ENCODE data around the gene CRK. TPM values are rescaled to one million over a fixed set of nuclear protein-coding genes. Genes with fewer than 3 reads are reported as not detected.

The CRK gene
- total RNA-seq, result 10 to 100 TPM; 65.1 to 72.0 (median 70.0) TPM

DNA sequence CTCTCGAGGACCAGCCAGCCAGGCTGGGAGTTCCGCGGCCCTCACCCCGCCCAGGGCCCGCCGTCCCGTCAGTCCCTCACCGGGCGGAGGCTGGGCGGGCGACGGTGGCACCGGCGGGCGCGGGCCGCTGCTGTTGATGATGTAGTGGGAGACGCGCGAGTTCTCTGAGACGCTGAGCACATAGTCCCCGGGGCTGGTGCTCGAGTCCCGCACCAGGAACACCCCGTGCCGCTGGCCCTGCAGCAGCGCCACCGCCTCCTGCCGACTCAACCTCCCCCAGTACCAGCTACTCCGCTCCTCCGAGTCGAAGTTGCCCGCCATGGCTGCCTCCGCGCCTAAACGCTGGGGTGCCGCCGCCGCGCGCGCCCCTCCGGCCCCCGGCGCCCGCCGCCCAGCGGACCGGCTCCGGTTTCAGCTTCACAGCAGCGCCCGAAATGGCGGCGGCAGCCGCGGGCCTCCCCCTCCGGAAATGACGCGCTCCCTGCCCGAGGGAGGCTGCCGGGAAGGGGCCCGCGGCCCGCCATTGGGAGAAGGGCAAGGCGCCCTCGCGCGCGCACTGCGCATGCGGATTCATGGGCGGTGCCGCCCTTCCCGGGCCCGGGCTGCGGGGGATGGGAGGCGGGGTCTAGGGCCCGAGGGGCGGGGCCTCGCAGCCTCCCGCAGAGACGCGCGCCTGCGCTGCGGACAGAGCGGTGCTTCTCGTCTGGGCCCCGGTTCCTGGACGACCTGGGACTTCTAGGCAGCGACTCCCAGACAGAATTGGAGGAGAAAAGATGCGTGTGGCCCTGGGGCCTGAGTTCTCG is at the start of gene CRK:
TSS of gene CRK (minus strand) at position 436 of the 803 bp plus-strand sequence. CDS start at position 321, 115 bp downstream.
- Histone ChIP-seq H3K4me3 (peak within 1 kb of the TSS; percentile 94 to 99 (median 96)), H3K9me3 (no peaks in the 10 kb centered on the region), H3K36me3 (peaks cover 0 to under 1% (median 0%) of the 10 kb centered on the region in 3 donors), H3K27me3 (no peaks in the 10 kb centered on the region), H3K27ac (peak within 1 kb of the TSS; percentile 92 to 99 (median 96)), H3K4me1 (peaks cover 0 to 59% (median 23%) of the 10 kb centered on the region in 4 donors)
- TF ChIP-seq, protein P1, sequence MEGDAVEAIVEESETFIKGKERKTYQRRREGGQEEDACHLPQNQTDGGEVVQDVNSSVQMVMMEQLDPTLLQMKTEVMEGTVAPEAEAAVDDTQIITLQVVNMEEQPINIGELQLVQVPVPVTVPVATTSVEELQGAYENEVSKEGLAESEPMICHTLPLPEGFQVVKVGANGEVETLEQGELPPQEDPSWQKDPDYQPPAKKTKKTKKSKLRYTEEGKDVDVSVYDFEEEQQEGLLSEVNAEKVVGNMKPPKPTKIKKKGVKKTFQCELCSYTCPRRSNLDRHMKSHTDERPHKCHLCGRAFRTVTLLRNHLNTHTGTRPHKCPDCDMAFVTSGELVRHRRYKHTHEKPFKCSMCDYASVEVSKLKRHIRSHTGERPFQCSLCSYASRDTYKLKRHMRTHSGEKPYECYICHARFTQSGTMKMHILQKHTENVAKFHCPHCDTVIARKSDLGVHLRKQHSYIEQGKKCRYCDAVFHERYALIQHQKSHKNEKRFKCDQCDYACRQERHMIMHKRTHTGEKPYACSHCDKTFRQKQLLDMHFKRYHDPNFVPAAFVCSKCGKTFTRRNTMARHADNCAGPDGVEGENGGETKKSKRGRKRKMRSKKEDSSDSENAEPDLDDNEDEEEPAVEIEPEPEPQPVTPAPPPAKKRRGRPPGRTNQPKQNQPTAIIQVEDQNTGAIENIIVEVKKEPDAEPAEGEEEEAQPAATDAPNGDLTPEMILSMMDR (IDR thresholded peaks at IDR 0.05), result peak in 1 of 5 experiments; percentile 24
- TF ChIP-seq POLR2A (IDR thresholded peaks at IDR 0.05) (peak; percentile 96 to 97), EP300 (IDR thresholded peaks at IDR 0.05) (peak; percentile 85 to 99)
- WGBS, 2 donors, result 1 to 2% methylated on average over 36 to 60 of the region's 93 CpGs
- DNase-seq (ENCODE audit: low spot score in 2 of 2), result peak; percentile 87 to 90

- TF ChIP-seq POLR2A (IDR thresholded peaks at IDR 0.05), result no peak
- TF ChIP-seq EP300 (IDR thresholded peaks at IDR 0.05), result no peak
- TF ChIP-seq, protein P1 (IDR thresholded peaks at IDR 0.05), result no peak
- no peak overlapping the region for H3K4me3 ChIP-seq
- no peak overlapping the region for H3K27ac ChIP-seq
- WGBS, 2 donors, result 86 to 93% methylated on average over 5 of the region's 5 CpGs
- peaks cover 0 to 24% (median 15%) of the 10 kb centered on the region in 4 donors for H3K4me1 ChIP-seq
- H3K9me3 ChIP-seq, result no peaks in the 10 kb centered on the region
- DNase-seq (ENCODE audit: low spot score in 2 of 2), result no peak
- no peaks in the 10 kb centered on the region for H3K27me3 ChIP-seq
- H3K36me3 ChIP-seq, result peaks cover 0 to 84% (median 6%) of the 10 kb centered on the region in 3 donors
These were observed 49.6 kb upstream of the CRK start for GRCh38 chr17:1505586-1505985.

DNA sequence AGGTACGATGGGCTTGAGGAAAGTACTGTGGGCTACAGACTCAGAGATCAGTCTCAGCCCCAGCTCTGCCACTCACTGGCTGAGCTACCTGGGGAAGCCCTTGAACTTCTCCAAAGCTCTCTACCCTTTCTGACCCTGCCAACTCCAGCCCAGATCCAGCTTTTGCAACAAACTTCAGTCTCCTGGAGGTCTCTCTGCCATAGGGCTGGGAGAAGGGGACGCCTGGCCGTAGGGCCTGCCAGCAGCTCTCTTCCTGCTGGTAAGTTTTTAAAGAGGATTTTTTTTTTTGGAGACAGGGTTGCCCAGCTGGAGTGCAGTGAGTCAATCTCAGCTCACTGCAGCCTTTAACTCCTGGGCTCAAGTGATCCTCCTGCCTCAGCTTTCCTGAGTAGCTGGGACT is 48.8 kb upstream of the CRK start:
- TF ChIP-seq, protein P1 (IDR thresholded peaks at IDR 0.05), result no peak
- TF ChIP-seq POLR2A (IDR thresholded peaks at IDR 0.05) (no peak), EP300 (IDR thresholded peaks at IDR 0.05) (no peak)
- DNase-seq (ENCODE audit: low spot score in 2 of 2), result no peak
- Histone ChIP-seq H3K36me3 (peaks cover 0 to 90% (median 6%) of the 10 kb centered on the region in 3 donors), H3K4me1 (peaks cover 0 to 17% (median 8%) of the 10 kb centered on the region in 4 donors), H3K4me3 (no peak overlapping the region), H3K9me3 (no peaks in the 10 kb centered on the region), H3K27ac (no peak overlapping the region), H3K27me3 (no peaks in the 10 kb centered on the region)
- WGBS, 2 donors, result 85 to 89% methylated on average over 3 of the region's 3 CpGs

GRCh38 chr17:1503699-1504098 is 47.7 kb upstream of the CRK start:
- peaks cover 0 to 5% (median 0%) of the 10 kb centered on the region in 4 donors for H3K4me1 ChIP-seq
- H3K27me3 ChIP-seq, result no peaks in the 10 kb centered on the region
- H3K9me3 ChIP-seq, result no peaks in the 10 kb centered on the region
- TF ChIP-seq EP300 (IDR thresholded peaks at IDR 0.05) (no peak), POLR2A (IDR thresholded peaks at IDR 0.05) (no peak)
- TF ChIP-seq, protein P1 (IDR thresholded peaks at IDR 0.05), result no peak
- no peak overlapping the region for H3K27ac ChIP-seq
- 73 to 74% methylated on average over 10 of the region's 10 CpGs for WGBS, 2 donors
- DNase-seq (ENCODE audit: low spot score in 2 of 2), result no peak
- H3K36me3 ChIP-seq, result peaks cover 0 to 93% (median 6%) of the 10 kb centered on the region in 3 donors
- no peak overlapping the region for H3K4me3 ChIP-seq

GRCh38 chr17:1498869-1499268 is 42.8 kb upstream of the CRK start:
- H3K36me3 ChIP-seq, result peaks cover 0 to 88% (median 0%) of the 10 kb centered on the region in 3 donors
- 79 to 81% methylated on average over 9 of the region's 9 CpGs for WGBS, 2 donors
- peaks cover 0 to 27% (median 6%) of the 10 kb centered on the region in 4 donors for H3K4me1 ChIP-seq
- no peak overlapping the region for H3K27ac ChIP-seq
- TF ChIP-seq, protein P1 (IDR thresholded peaks at IDR 0.05), result no peak
- TF ChIP-seq POLR2A (IDR thresholded peaks at IDR 0.05) (no peak), EP300 (IDR thresholded peaks at IDR 0.05) (no peak)
- H3K9me3 ChIP-seq, result no peaks in the 10 kb centered on the region
- H3K27me3 ChIP-seq, result no peaks in the 10 kb centered on the region
- DNase-seq (ENCODE audit: low spot score in 2 of 2), result no peak
- no peak overlapping the region for H3K4me3 ChIP-seq

Data from tibial nerve (tissue), 4 donors.